SK-N-SH treated with all-trans-retinoic acid at 6 μM for 48 hours (cell line): ENCODE measurements around the gene TMUB1.

Source experiments
- ATAC-seq: fragments of 200-7000 bp; cut with Tn5 transposase; 3 replicates; pipeline ENCODE4 v1.9.1; 2020; ENCODE audit warnings: mild to moderate bottlenecking, moderate library complexity
- ARNTL ChIP-seq: fragments of 450-650 bp; formaldehyde crosslinking; IDR thresholded peaks from 2 replicates; pipeline ENCODE4 v1.5.0; 2020; ENCODE audit warnings: low read depth, mild to moderate bottlenecking, moderate library complexity, borderline replicate concordance
- BACH2 ChIP-seq: fragments of 250-450 bp; sonication (Bioruptor Pico); IDR thresholded peaks from 2 replicates; pipeline ENCODE4 v1.9.0; 2021; ENCODE audit warnings: mild to moderate bottlenecking, borderline replicate concordance
- CREB5 ChIP-seq: fragments of 250-450 bp; sonication (Bioruptor Pico); IDR thresholded peaks from 2 replicates; pipeline ENCODE4 v1.5.1; 2020; ENCODE audit warnings: low read depth, mild to moderate bottlenecking, moderate library complexity
- CSDC2 ChIP-seq: fragments of 250-450 bp; sonication (Bioruptor Pico); IDR thresholded peaks from 2 replicates; pipeline ENCODE4 v1.5.0; 2020; ENCODE audit warnings: mild to moderate bottlenecking, moderate library complexity
- ESRRG ChIP-seq: fragments of 250-450 bp; sonication (Bioruptor Pico); IDR thresholded peaks from 2 replicates; pipeline ENCODE4 v1.6.1; 2021; ENCODE audit warnings: mild to moderate bottlenecking
- ISL1 ChIP-seq: fragments of 250-450 bp; sonication (Bioruptor Pico); IDR thresholded peaks from 2 replicates; pipeline ENCODE4 v2.1.2; 2022; ENCODE audit warnings: mild to moderate bottlenecking, moderate library complexity
- OSR1 ChIP-seq: fragments of 250-450 bp; sonication (Bioruptor Pico); IDR thresholded peaks from 2 replicates; pipeline ENCODE4 v1.8.0; 2022; ENCODE audit warnings: moderate library complexity, mild to moderate bottlenecking, inconsistent platforms
- PATZ1 ChIP-seq: fragments of 250-450 bp; sonication (Bioruptor Pico); IDR thresholded peaks from 2 replicates; pipeline ENCODE4 v1.8.0; 2020; ENCODE audit warnings: mild to moderate bottlenecking, moderate library complexity, borderline replicate concordance
- POU6F1 ChIP-seq: fragments of 250-450 bp; sonication (Bioruptor Pico); IDR thresholded peaks from 2 replicates; pipeline ENCODE4 v1.8.0; 2021; ENCODE audit warnings: low read depth, mild to moderate bottlenecking, moderate library complexity, borderline replicate concordance
- RARB ChIP-seq: fragments of 250-450 bp; sonication (Bioruptor Pico); IDR thresholded peaks from 2 replicates; pipeline ENCODE4 v1.8.0; 2021; ENCODE audit warnings: mild to moderate bottlenecking, moderate library complexity
- SNAI2 ChIP-seq: fragments of 250-450 bp; sonication (Bioruptor Pico); IDR thresholded peaks from 2 replicates; pipeline ENCODE4 v1.5.0; 2020; ENCODE audit warnings: mild to moderate bottlenecking, moderate library complexity
- TOX ChIP-seq: fragments of 250-450 bp; sonication (Bioruptor Pico); IDR thresholded peaks from 2 replicates; pipeline ENCODE4 v1.8.0; 2021; ENCODE audit warnings: mild to moderate bottlenecking, moderate library complexity, borderline replicate concordance
- TSHZ2 ChIP-seq: fragments of 250-450 bp; sonication (Bioruptor Pico); IDR thresholded peaks from 2 replicates; pipeline ENCODE4 v1.5.0; 2020; ENCODE audit warnings: mild to moderate bottlenecking, moderate library complexity
- ZFP30 ChIP-seq: fragments of 450-650 bp; formaldehyde crosslinking; IDR thresholded peaks from 2 replicates; pipeline ENCODE4 v1.5.0; 2022; ENCODE audit warnings: mild to moderate bottlenecking, moderate library complexity
- ZNF565 ChIP-seq: fragments of 450-650 bp; formaldehyde crosslinking; conservative IDR thresholded peaks from 2 replicates; pipeline ENCODE4 v1.5.0; 2020; ENCODE audit warnings: low read depth, mild to moderate bottlenecking, moderate library complexity

Gene TMUB1

GRCh38 chr7:151048911-151049463 is 34.3 kb downstream of the TMUB1 start:
- TF ChIP-seq ZFP30 (no peak), POU6F1 (CRISPR knock-in tag) (no peak), TSHZ2 (CRISPR knock-in tag) (no peak), OSR1 (no peak), CSDC2 (CRISPR knock-in tag) (no peak), ARNTL (no peak), ZNF565 (CRISPR knock-in tag) (no peak), SNAI2 (no peak)
- ATAC-seq = no peak

- peak; percentile 1 for ATAC-seq
- TF ChIP-seq BACH2 (CRISPR knock-in tag) (no peak), ESRRG (CRISPR knock-in tag) (no peak), CREB5 (CRISPR knock-in tag) (no peak), ARNTL (no peak), TOX (CRISPR knock-in tag) (no peak), SNAI2 (no peak), PATZ1 (CRISPR knock-in tag) (no peak), POU6F1 (CRISPR knock-in tag) (no peak), ISL1 (CRISPR knock-in tag) (no peak), TSHZ2 (CRISPR knock-in tag) (no peak), RARB (CRISPR knock-in tag) (no peak)
Observed at GRCh38 chr7:151047976-151048815, 35.1 kb downstream of the TMUB1 start, which contains the start of gene ASIC3. ASIC3 (plus strand) TSS chr7:151048531; CDS start chr7:151048886, 355 bp downstream.
